Tibial nerve (tissue), 4 donors: ENCODE results near the gene CCDC190. TPM values are rescaled to one million over a fixed set of nuclear protein-coding genes. Genes with fewer than 3 reads are reported as not detected.
A peak's percentile ranks its signal among the peaks of the same experiment; 100 is the strongest.
"Not testable (repeated sequence)": the region's sequence is repeated elsewhere in the genome, so short reads cannot be mapped to it uniquely, and the experiment has no call there.

Experiments used
- DNase-seq, 2 donors: peaks; one replicate each; pipeline ENCODE4 v3.0.0-alpha.2; 2019; ENCODE audit warnings: low spot score in 2 of 2
- H3K27ac ChIP-seq, 4 donors: fragments of 200-600 bp; sonication (generic) in 3 of 4; one replicate each; pipeline ENCODE4 v1.5.1; 2017 to 2019; ENCODE audit warnings: mild to moderate bottlenecking in 1 of 4
- H3K27me3 ChIP-seq, 2 donors: fragments of 200-600 bp; sonication (generic) in 1 of 2; one replicate each; pipeline versions ENCODE4 v1.5.1 to v1.6.0; 2017 to 2019
- H3K36me3 ChIP-seq, 3 donors: fragments of 200-600 bp; sonication (generic); one replicate each; pipeline ENCODE4 v1.5.1; 2018 to 2019
- H3K4me1 ChIP-seq, 4 donors: fragments of 200-600 bp; sonication (generic) in 3 of 4; one replicate each; pipeline ENCODE4 v1.5.1; 2017 to 2019
- H3K4me3 ChIP-seq, 4 donors: fragments of 200-600 bp; sonication (generic) in 3 of 4; one replicate each; pipeline ENCODE4 v1.5.1; 2017 to 2019; ENCODE audit warnings: mild to moderate bottlenecking in 1 of 4, moderate library complexity in 1 of 4
- H3K9me3 ChIP-seq, 4 donors: fragments of 200-600 bp; sonication (generic) in 3 of 4; one replicate each; pipeline ENCODE4 v1.5.1; 2017 to 2019
- CTCF ChIP-seq, 5 experiments: fragments of 200-600 bp in 3 of 5; fragments of 450-650 bp in 2 of 5; sonication (generic) in 3 of 5; IDR thresholded peaks; one replicate each; pipeline ENCODE4 v1.5.1; 2016 to 2019; ENCODE audit warnings: antibody characterized with exemption in 5 of 5, mild to moderate bottlenecking in 3 of 5, moderate library complexity in 2 of 5
- EP300 ChIP-seq, 2 donors: sonication (generic); formaldehyde crosslinking; IDR thresholded peaks; one replicate each; pipeline ENCODE4 v1.6.1; 2017; ENCODE audit warnings: antibody characterized with exemption in 2 of 2, mild to moderate bottlenecking in 1 of 2
- POLR2A ChIP-seq, 2 donors: fragments of 450-650 bp; IDR thresholded peaks; one replicate each; pipeline ENCODE4 v1.6.1; 2017; ENCODE audit warnings: antibody characterized with exemption in 2 of 2, mild to moderate bottlenecking in 2 of 2, moderate library complexity in 2 of 2
- WGBS, 2 donors: methylation state at CpG; one replicate each; pipeline ENCODE4 v1.1.5; 2018; 5-methylcytosine and 5-hydroxymethylcytosine counted together
- total RNA-seq, 4 donors: library from RNA; depleted of rRNA; stranded (reverse); fragments of >200 nt; gene quantifications; one replicate each; pipeline ENCODE4 v1.1.0, GENCODE V29; 2016

Gene CCDC190
- total RNA-seq, 4 donors from 2014 or later, result 0.66 to 1.3 TPM; not detected in 2

GRCh38 chr1:162881590-162881989 is 20.6 kb upstream of the CCDC190 start:
- DNase-seq, result no peak
- H3K36me3 ChIP-seq, result no peaks in the 10 kb centered on the region
- no peaks in the 10 kb centered on the region for H3K4me1 ChIP-seq
- WGBS, 2 donors, result 90 to 92% methylated on average over 5 of the region's 5 CpGs
- H3K27ac ChIP-seq, result no peak overlapping the region
- H3K4me3 ChIP-seq, result no peak overlapping the region
- TF ChIP-seq CTCF (IDR thresholded peaks at IDR 0.05), result no peak
- no peak for TF ChIP-seq POLR2A (IDR thresholded peaks at IDR 0.05)
- TF ChIP-seq EP300 (IDR thresholded peaks at IDR 0.05), result no peak
- H3K9me3 ChIP-seq, result no peaks in the 10 kb centered on the region
- no peaks in the 10 kb centered on the region for H3K27me3 ChIP-seq

- 98 to 100% methylated on average over 2 of the region's 2 CpGs for WGBS, 2 donors
- not testable (repeated sequence) for H3K4me1 ChIP-seq, H3K27me3 ChIP-seq, H3K36me3 ChIP-seq, DNase-seq, H3K27ac ChIP-seq, H3K9me3 ChIP-seq, H3K4me3 ChIP-seq
These were observed 19.6 kb upstream of the CCDC190 start for GRCh38 chr1:162880617-162881016.

GRCh38 chr1:162878000-162878596 is 17.1 kb upstream of the CCDC190 start:
- no peak for TF ChIP-seq POLR2A (IDR thresholded peaks at IDR 0.05)
- TF ChIP-seq EP300 (IDR thresholded peaks at IDR 0.05), result no peak
- peak; percentile 19 to 65 (median 55) for TF ChIP-seq CTCF (IDR thresholded peaks at IDR 0.05)
- Histone ChIP-seq H3K4me1 (no peaks in the 10 kb centered on the region), H3K4me3 (no peak overlapping the region), H3K27ac (no peak overlapping the region), H3K36me3 (no peaks in the 10 kb centered on the region), H3K27me3 (no peaks in the 10 kb centered on the region), H3K9me3 (no peaks in the 10 kb centered on the region)
- 25 to 29% methylated on average over 4 of the region's 4 CpGs for WGBS, 2 donors
- peak in 1 of 2 donors; percentile 70 for DNase-seq

GRCh38 chr1:162877412-162877811 is 16.4 kb upstream of the CCDC190 start:
- TF ChIP-seq POLR2A (IDR thresholded peaks at IDR 0.05) (no peak), CTCF (IDR thresholded peaks at IDR 0.05) (no peak), EP300 (IDR thresholded peaks at IDR 0.05) (no peak)
- Histone ChIP-seq H3K4me1 (no peaks in the 10 kb centered on the region), H3K27me3 (no peaks in the 10 kb centered on the region), H3K9me3 (peaks cover 0 to 4% (median 0%) of the 10 kb centered on the region in 4 donors), H3K27ac (no peak overlapping the region), H3K4me3 (no peak overlapping the region), H3K36me3 (no peaks in the 10 kb centered on the region)
- WGBS, 2 donors, result 84 to 91% methylated on average over 3 of the region's 3 CpGs
- no peak for DNase-seq

GRCh38 chr1:162876751-162877150 is 15.8 kb upstream of the CCDC190 start:
- DNase-seq, result no peak
- TF ChIP-seq POLR2A (IDR thresholded peaks at IDR 0.05) (no peak), EP300 (IDR thresholded peaks at IDR 0.05) (no peak), CTCF (IDR thresholded peaks at IDR 0.05) (no peak)
- WGBS, 2 donors, result 46 to 59% methylated on average over 3 of the region's 3 CpGs
- Histone ChIP-seq H3K27ac (no peak overlapping the region), H3K4me1 (no peaks in the 10 kb centered on the region), H3K9me3 (peaks cover 0 to 6% (median 0%) of the 10 kb centered on the region in 4 donors), H3K4me3 (no peak overlapping the region), H3K36me3 (no peaks in the 10 kb centered on the region), H3K27me3 (no peaks in the 10 kb centered on the region)
